ENCODE measurements around the gene ANO1.
"Not testable (repeated sequence)": the region's sequence is repeated elsewhere in the genome, so short reads cannot be mapped to it uniquely, and the experiment has no call there.

ANO1 gene

GRCh38 chr11:70212227-70212811 is 134.2 kb downstream of the ANO1 start:
- TF ChIP-seq CTCF (conservative IDR thresholded peaks at IDR 0.05), result no peak
- H3K27ac ChIP-seq, result peak overlapping the region; percentile 49; the same call in 1 of the 2 replicates

GRCh38 chr11:70217388-70217787 is 139.3 kb downstream of the ANO1 start:
- H3K27ac ChIP-seq, result not testable (repeated sequence)

GRCh38 chr11:70218076-70218475 is 140.0 kb downstream of the ANO1 start:
- not testable (repeated sequence) for H3K27ac ChIP-seq

DNA sequence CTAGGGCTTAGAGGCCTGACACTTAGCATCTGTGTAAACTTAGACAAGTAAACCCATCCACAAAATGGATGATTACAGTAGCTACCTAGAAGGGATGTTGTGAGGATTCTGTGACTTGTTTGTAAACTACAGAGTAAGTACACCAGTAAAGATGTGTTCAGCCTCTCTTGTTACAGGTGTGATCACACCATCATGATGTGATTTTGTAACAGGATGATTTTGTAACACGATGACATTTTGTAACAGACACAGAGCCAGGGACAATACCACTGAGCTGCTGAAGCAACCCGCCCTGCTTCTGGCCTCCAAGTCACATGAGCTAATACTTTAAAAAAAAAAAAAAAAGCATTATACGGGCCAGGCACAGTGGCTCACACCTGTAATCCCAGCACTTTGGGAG is 142.0 kb downstream of the ANO1 start:
- no peak overlapping the region for H3K27ac ChIP-seq
- TF ChIP-seq CTCF (conservative IDR thresholded peaks at IDR 0.05), result no peak

DNA sequence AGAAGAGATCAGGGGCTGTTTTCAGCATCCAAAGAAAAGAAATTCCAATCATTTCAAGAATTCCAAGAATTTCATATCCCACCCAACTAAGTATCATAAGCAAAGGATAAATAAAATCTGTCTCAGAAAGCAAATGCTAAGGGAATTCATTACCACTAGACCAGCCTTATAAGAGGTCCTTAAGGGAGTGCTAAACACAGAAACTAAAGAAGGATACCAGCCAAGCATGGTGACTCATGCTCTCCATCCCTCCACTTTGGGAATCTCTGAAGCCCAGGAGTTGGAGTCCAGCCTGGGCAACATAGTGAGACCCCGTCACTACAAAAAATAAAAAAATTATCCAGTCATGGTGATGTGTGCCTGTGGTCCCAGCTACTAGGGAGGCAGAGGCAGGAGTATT is 142.8 kb downstream of the ANO1 start:
- TF ChIP-seq CTCF (conservative IDR thresholded peaks at IDR 0.05), result no peak
- no peak overlapping the region for H3K27ac ChIP-seq

GRCh38 chr11:70225681-70226177 is 147.6 kb downstream of the ANO1 start:
- TF ChIP-seq CTCF (conservative IDR thresholded peaks at IDR 0.05), result no peak
- H3K27ac ChIP-seq, result no peak overlapping the region

DNA sequence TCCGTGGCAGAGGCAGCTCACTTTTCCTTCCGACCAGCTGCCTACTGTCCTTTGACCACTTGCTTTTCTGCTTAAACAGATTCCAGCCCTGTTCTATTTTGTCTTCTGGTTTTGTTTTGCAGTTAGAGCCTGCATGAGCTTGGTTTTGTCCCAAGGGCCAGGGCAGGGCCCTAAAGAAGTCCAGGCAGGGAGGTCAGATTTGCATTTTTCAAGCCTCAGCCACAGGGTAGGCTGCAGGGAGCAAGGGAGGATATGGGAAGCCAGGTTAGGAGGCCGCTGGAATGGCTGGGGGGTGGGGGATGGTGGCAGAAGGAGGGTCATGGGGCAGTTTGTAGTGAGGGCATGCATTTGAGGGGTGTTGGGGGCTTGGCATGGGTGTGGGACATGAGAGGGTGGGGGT is 148.1 kb downstream of the ANO1 start:
- no peak overlapping the region for H3K27ac ChIP-seq
- no peak for TF ChIP-seq CTCF (conservative IDR thresholded peaks at IDR 0.05)

DNA sequence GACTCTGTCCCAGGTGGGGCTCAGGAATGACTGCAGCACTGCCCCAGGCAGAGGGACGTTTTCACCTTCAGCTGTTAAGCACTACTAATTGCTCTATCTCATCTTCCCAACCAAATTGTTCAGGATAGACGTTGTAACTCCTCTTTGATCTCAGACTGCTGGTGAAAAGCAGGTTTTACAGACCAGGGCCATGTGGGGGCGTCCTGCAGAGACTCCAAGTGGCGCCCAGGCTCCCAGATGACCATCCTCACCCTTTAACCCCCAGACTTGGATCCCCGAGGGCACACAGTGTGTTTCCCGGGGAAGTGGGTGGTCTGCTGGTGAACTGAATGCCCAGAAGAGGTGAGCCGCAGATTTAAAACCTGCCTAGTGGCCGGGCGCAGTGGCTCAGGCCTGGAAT is 148.8 kb downstream of the ANO1 start:
- TF ChIP-seq CTCF (conservative IDR thresholded peaks at IDR 0.05), result peak; percentile 22; the same call in 1 of the 2 replicates
- H3K27ac ChIP-seq, result no peak overlapping the region

DNA sequence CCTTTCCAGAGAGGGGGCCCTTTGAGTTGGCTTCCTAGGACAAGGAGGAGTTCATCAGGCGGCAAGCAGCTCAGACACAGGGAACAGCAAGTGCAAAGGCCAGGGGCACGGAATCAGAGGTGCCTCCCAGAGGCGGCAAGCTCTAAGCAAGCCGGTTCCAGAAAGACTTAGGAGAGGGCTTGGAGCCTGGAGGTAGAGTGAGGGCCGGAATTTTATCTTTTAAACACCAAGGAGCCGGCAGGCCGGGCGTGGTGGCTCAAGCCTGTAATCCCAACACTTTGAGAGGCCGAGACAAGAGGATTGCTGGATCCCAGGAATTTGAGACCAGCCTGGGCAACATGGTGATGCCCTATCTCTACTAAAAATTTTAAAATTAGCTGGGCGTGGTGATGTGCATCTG is 151.6 kb downstream of the ANO1 start:
- TF ChIP-seq CTCF (conservative IDR thresholded peaks at IDR 0.05), result no peak
- H3K27ac ChIP-seq, result no peak overlapping the region

Measured in VCaP (cell line).